ENCODE measurements around the gene KAT2A. TPM values are rescaled to one million over a fixed set of nuclear protein-coding genes. Genes with fewer than 3 reads are reported as not detected.
A peak's percentile ranks its signal among the peaks of the same experiment; 100 is the strongest.
"Not testable (repeated sequence)": the region's sequence is repeated elsewhere in the genome, so short reads cannot be mapped to it uniquely, and the experiment has no call there.

Gene KAT2A
- polyA plus RNA-seq, 3 donors from 2014 or later: 2.9 to 4.3 (median 3.5) TPM

GRCh38 chr17:42143138-42143537 is 22.0 kb upstream of the KAT2A start:
- H3K36me3 Mint-ChIP-seq; H3K9me3 Mint-ChIP-seq; H3K4me3 Mint-ChIP-seq; H3K27me3 Mint-ChIP-seq (ENCODE audit: low read depth in 3 of 3); DNase-seq: not testable (repeated sequence)
- Mint-ChIP-seq H3K4me1 (peaks cover 35 to 59% of the 10 kb centered on the region in 2 donors), H3K27ac (peak overlapping the region in 2 of 6 donors; percentile 18 to 25)

- DNase-seq: no peak
- no peak overlapping the region for H3K4me3 Mint-ChIP-seq
- H3K4me1 Mint-ChIP-seq: peaks cover 37 to 60% of the 10 kb centered on the region in 2 donors
Observed at GRCh38 chr17:42142371-42142896, 21.3 kb upstream of the KAT2A start.

GRCh38 chr17:42141382-42141781 is 20.2 kb upstream of the KAT2A start:
- Mint-ChIP-seq H3K36me3 (peaks cover 0 to 6% (median 4%) of the 10 kb centered on the region in 3 donors), H3K27ac (peak overlapping the region in 2 of 6 donors; percentile 17 to 34), H3K27me3 (ENCODE audit: low read depth in 3 of 3) (peaks cover 0 to 4% (median 0%) of the 10 kb centered on the region in 3 donors), H3K9me3 (no peaks in the 10 kb centered on the region), H3K4me3 (no peak overlapping the region), H3K4me1 (peaks cover 35 to 55% of the 10 kb centered on the region in 2 donors)
- no peak for DNase-seq

More at GRCh38 chr17:42142371-42142896, 21.3 kb upstream of the KAT2A start:
- Mint-ChIP-seq H3K27ac (peak overlapping the region in 2 of 6 donors; percentile 18 to 37), H3K9me3 (no peaks in the 10 kb centered on the region), H3K36me3 (peaks cover 0 to 6% (median 5%) of the 10 kb centered on the region in 3 donors), H3K27me3 (ENCODE audit: low read depth in 3 of 3) (peaks cover 0 to 4% (median 0%) of the 10 kb centered on the region in 3 donors)

GRCh38 chr17:42140690-42141089 is 19.5 kb upstream of the KAT2A start:
- not testable (repeated sequence) for H3K9me3 Mint-ChIP-seq; DNase-seq; H3K27me3 Mint-ChIP-seq (ENCODE audit: low read depth in 3 of 3); H3K4me3 Mint-ChIP-seq; H3K36me3 Mint-ChIP-seq; H3K27ac Mint-ChIP-seq
- peaks cover 38 to 62% of the 10 kb centered on the region in 2 donors for H3K4me1 Mint-ChIP-seq

GRCh38 chr17:42138749-42139492 is 17.8 kb upstream of the KAT2A start:
- no peak overlapping the region for H3K4me3 Mint-ChIP-seq
- DNase-seq: no peak
- peak overlapping the region in 1 of 6 donors; percentile 17 for H3K27ac Mint-ChIP-seq
- no peaks in the 10 kb centered on the region for H3K9me3 Mint-ChIP-seq
- H3K27me3 Mint-ChIP-seq (ENCODE audit: low read depth in 3 of 3): peaks cover 0 to 6% (median 0%) of the 10 kb centered on the region in 3 donors
- peaks cover 0 to 6% (median 4%) of the 10 kb centered on the region in 3 donors for H3K36me3 Mint-ChIP-seq
- peaks cover 47 to 64% of the 10 kb centered on the region in 2 donors for H3K4me1 Mint-ChIP-seq

- no peaks in the 10 kb centered on the region for H3K36me3 Mint-ChIP-seq
Observed at GRCh38 chr17:42136654-42137051, 15.5 kb upstream of the KAT2A start.

GRCh38 chr17:42135664-42136653 is 14.8 kb upstream of the KAT2A start:
- peak overlapping the region in 5 of 6 donors; percentile 11 to 60 (median 47) for H3K27ac Mint-ChIP-seq

More at GRCh38 chr17:42136654-42137051, 15.5 kb upstream of the KAT2A start:
- H3K4me1 Mint-ChIP-seq: peaks cover 52 to 65% of the 10 kb centered on the region in 2 donors
- peaks cover 0 to 6% (median 2%) of the 10 kb centered on the region in 3 donors for H3K27me3 Mint-ChIP-seq (ENCODE audit: low read depth in 3 of 3)
- H3K9me3 Mint-ChIP-seq: no peaks in the 10 kb centered on the region
- no peak overlapping the region for H3K27ac Mint-ChIP-seq
- no peak overlapping the region for H3K4me3 Mint-ChIP-seq
- no peak for DNase-seq

GRCh38 chr17:42135151-42135550 is 14.0 kb upstream of the KAT2A start:
- Mint-ChIP-seq H3K4me1 (peaks cover 52 to 66% of the 10 kb centered on the region in 2 donors), H3K27ac (peak overlapping the region in 1 of 6 donors; percentile 2), H3K36me3 (peaks cover 3 to 4% (median 4%) of the 10 kb centered on the region in 3 donors), H3K4me3 (no peak overlapping the region), H3K27me3 (ENCODE audit: low read depth in 3 of 3) (peaks cover 0 to 6% (median 2%) of the 10 kb centered on the region in 3 donors), H3K9me3 (no peaks in the 10 kb centered on the region)
- DNase-seq: no peak

More at GRCh38 chr17:42135664-42136653, 14.8 kb upstream of the KAT2A start:
- Mint-ChIP-seq H3K9me3 (no peaks in the 10 kb centered on the region), H3K27me3 (ENCODE audit: low read depth in 3 of 3) (peaks cover 0 to 6% (median 2%) of the 10 kb centered on the region in 3 donors), H3K36me3 (peaks cover 0 to 4% (median 4%) of the 10 kb centered on the region in 3 donors), H3K4me1 (peaks cover 51 to 65% of the 10 kb centered on the region in 2 donors), H3K4me3 (no peak overlapping the region)
- no peak for DNase-seq

- Mint-ChIP-seq H3K36me3 (peaks cover 4 to 6% (median 4%) of the 10 kb centered on the region in 3 donors), H3K4me3 (peak overlapping the region in 4 of 5 donors; percentile 16 to 56 (median 48)), H3K9me3 (no peaks in the 10 kb centered on the region), H3K27ac (peak overlapping the region; percentile 62 to 84 (median 74)), H3K4me1 (peaks cover 47 to 60% of the 10 kb centered on the region in 2 donors), H3K27me3 (ENCODE audit: low read depth in 3 of 3) (peaks cover 0 to 5% (median 2%) of the 10 kb centered on the region in 3 donors)
- DNase-seq: no peak
Observed at GRCh38 chr17:42133461-42134041, 12.4 kb upstream of the KAT2A start.

GRCh38 chr17:42132941-42133340 is 11.8 kb upstream of the KAT2A start:
- Mint-ChIP-seq H3K4me1 (peaks cover 44 to 56% of the 10 kb centered on the region in 2 donors), H3K4me3 (peak overlapping the region; percentile 5 to 56 (median 45)), H3K9me3 (no peaks in the 10 kb centered on the region)

GRCh38 chr17:42131981-42132432 is 10.8 kb upstream of the KAT2A start:
- H3K36me3 Mint-ChIP-seq: peaks cover 9 to 13% (median 12%) of the 10 kb centered on the region in 3 donors
- DNase-seq: no peak
- H3K27ac Mint-ChIP-seq: peak overlapping the region in 3 of 6 donors; percentile 20 to 82 (median 35)
- H3K4me3 Mint-ChIP-seq: no peak overlapping the region
- H3K27me3 Mint-ChIP-seq (ENCODE audit: low read depth in 3 of 3): peaks cover 2 to 4% (median 2%) of the 10 kb centered on the region in 3 donors
- H3K9me3 Mint-ChIP-seq: no peaks in the 10 kb centered on the region
- H3K4me1 Mint-ChIP-seq: peaks cover 43 to 53% of the 10 kb centered on the region in 2 donors

More at GRCh38 chr17:42132941-42133340, 11.8 kb upstream of the KAT2A start:
- H3K27ac Mint-ChIP-seq: peak overlapping the region; percentile 62 to 84 (median 74)
- peaks cover 4 to 11% (median 9%) of the 10 kb centered on the region in 3 donors for H3K36me3 Mint-ChIP-seq
- peak in 1 of 3 donors; percentile 24 for DNase-seq
- H3K27me3 Mint-ChIP-seq (ENCODE audit: low read depth in 3 of 3): peaks cover 0 to 5% (median 2%) of the 10 kb centered on the region in 3 donors

- DNase-seq: no peak
- H3K4me1 Mint-ChIP-seq: peaks cover 42 to 47% of the 10 kb centered on the region in 2 donors
- no peak overlapping the region for H3K4me3 Mint-ChIP-seq
- peak overlapping the region in 5 of 6 donors; percentile 0 to 82 (median 13) for H3K27ac Mint-ChIP-seq
- H3K27me3 Mint-ChIP-seq (ENCODE audit: low read depth in 3 of 3): peaks cover 2 to 4% (median 2%) of the 10 kb centered on the region in 3 donors
- H3K36me3 Mint-ChIP-seq: peaks cover 11 to 16% (median 13%) of the 10 kb centered on the region in 3 donors
- H3K9me3 Mint-ChIP-seq: no peaks in the 10 kb centered on the region
Observed at GRCh38 chr17:42131232-42131631, 10.1 kb upstream of the KAT2A start.
